ENCODE data around the gene ANKRD33.

ANKRD33 gene

GRCh38 chr12:51921017-51921725 is 33.3 kb downstream of the ANKRD33 start:
- DNase-seq = no peak

DNA sequence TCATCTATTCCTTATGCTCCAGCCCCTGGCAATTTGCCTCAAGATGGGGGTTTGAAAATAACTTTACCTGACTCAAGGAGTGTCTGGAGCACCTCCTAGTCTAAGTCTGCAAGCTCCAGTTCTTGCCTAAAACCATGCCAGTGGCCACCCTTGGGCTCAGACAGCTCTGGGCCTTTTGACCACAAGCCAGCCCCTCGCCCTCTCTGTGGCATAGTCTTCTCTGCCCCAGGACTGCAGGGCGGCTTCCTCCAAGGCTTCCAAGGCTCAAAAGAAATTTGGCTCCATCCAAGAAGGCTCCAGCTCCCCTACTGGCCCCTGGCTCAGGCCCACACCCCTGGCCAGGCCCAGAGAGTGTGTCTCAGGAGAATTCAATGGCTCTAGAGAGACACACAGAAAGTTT is 34.2 kb downstream of the ANKRD33 start:
- DNase-seq = no peak

GRCh38 chr12:51922762-51923505 is 35.0 kb downstream of the ANKRD33 start:
- DNase-seq = no peak

- peak; percentile 64 for DNase-seq
Measured at GRCh38 chr12:51923506-51924365, 35.8 kb downstream of the ANKRD33 start.

GRCh38 chr12:51924551-51925319 is 36.8 kb downstream of the ANKRD33 start:
- DNase-seq = no peak

GRCh38 chr12:51925346-51926063 is 37.6 kb downstream of the ANKRD33 start:
- peak; percentile 59 for DNase-seq

- peak; percentile 81 for DNase-seq
Measured at GRCh38 chr12:51926064-51926632, 38.2 kb downstream of the ANKRD33 start.

DNA sequence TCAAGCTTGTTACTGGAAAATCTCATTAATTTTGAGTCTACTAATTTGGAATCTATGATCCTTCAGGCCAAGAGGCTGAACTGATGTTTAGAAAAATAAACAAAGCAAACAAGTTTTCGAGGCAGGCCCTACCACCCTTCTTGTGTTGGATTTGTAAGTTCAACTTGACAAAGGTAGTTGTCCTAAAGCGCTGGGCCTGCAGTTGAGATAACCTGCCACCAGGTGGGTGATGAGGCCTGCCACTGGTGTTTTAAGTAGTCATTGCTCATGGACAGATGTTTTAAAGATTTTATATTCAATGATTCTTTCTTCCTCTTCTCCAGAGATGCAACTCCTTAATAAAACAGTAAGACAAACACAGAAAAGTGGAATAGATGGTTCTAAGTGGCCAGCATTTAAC is 38.8 kb downstream of the ANKRD33 start:
- DNase-seq = peak; percentile 78

DNA sequence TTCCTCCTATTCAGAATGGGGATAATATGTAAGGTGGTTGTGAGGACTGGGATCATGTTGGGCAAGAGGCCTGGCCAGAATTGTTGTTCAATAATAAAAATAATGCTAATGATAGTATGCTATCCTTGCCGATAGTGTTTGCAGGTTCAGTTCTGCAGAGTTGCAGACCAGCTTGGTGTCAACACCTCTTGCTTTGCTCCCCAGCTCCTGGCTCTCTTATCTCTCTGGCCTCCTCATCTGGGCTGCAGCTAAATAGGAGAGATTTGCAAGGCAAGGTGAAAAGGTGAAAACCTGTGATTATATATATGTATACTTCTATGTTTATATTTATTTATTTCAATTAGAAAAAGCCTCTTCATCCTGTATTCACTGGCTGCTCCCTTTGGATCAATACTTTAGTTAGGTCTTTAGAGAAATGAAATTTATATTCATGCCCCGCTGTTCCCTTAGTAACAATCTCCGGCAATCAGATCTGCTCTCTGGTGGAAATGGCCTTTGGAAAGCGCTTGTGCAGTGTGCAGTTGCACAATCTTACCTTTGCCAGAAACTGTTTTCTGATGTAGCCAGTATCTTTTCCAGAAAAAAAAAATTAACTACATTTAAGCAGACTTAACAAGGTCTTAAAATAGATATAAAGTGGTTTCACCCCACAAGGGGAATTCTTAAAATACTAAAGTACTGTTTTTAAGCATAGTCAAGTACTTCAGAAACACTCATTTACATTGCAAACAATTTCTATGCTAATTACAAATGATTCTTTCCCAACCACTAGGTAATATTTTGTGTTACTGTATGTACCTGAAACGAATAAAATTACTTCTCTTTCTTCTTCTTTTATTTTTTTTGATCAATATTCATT is 44.5 kb downstream of the ANKRD33 start:
- no peak for DNase-seq

DNA sequence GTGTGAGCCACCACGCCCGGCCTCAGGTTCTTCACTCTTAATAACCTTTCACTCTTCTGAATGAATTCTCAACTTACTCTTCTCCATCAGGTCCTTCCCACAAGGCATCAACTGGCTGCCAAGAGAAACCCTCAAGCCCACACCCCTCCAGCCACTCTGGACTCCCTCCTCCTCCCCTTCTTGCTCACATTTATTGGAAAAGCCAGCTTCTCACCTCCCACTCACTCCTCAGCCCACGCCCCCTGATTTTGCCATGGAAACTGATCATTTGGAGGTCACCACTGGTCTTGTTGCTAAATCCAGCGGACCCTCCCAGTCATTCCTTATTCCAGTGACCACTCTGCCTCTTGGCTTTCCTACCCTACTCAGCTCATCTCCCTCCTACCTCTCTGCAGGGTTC is 46.2 kb downstream of the ANKRD33 start:
- DNase-seq = no peak

- DNase-seq = no peak
Measured at GRCh38 chr12:51937926-51938325, 50.0 kb downstream of the ANKRD33 start.

- DNase-seq = no peak
Measured at GRCh38 chr12:51938726-51939125, 50.8 kb downstream of the ANKRD33 start.

DNA sequence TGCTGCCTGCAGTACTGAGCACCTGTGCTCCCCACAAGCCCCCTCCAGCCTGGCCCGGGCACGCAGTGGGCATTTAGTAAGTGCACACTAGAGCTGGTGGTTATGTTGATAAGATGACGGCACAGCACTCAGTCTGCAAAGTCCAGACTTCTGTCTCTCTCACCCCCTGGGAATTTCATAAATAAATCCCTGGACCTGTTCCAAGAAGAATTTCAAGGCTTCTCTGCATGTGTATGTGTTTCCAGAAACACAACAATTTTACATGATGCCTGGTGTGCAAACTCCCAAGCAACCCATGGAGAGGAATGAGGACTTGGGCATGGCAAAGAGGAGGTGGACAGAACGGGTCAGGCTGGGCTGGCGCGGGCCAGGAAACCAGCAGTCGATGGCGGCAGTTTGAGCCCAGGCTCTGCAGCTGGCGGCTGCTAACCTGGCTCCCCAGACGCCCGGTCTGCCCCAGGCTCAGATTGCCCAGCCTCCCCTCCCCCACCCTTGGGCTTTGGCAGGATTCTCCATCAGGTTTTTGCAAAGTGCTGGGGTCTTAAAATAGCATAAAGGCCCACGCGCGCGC is 53.2 kb downstream of the ANKRD33 start:
- DNase-seq = no peak

All from hematopoietic multipotent progenitor cell treated with erythropoietin and hydrocortisone succinate and interleukin-3 and kit ligand, for 6 days (in vitro differentiated cells).